ENCODE measurements around the gene SMARCC2. TPM values are rescaled to one million over a fixed set of nuclear protein-coding genes. Genes with fewer than 3 reads are reported as not detected.

SMARCC2 gene
- total RNA-seq, 8 experiments from 2014 or later: 18.1 to 110 (median 77.9) TPM

GRCh38 chr12:56134897-56135296 lies 54.4 kb downstream of the SMARCC2 start:
- H3K27ac ChIP-seq: no peak overlapping the region
- 80 to 100% (median 100%) methylated on average over 1 to 4 of the region's 6 CpGs; no CpG with 5 or more reads in 3 of the 10 experiments for WGBS, 10 experiments
- no peak for ATAC-seq (replicated peaks in 6 of 8)
- no peak overlapping the region for H3K4me3 ChIP-seq
- H3K4me1 ChIP-seq (replicated peaks in 1 of 2): peaks cover 0 to 2% of the 10 kb centered on the region in 2 donors
- in situ Hi-C loops (cut with MboI; ENCODE audit: low pct_unique_long_range_greater_than_20kb in 2 of 9, low sequenced_read_pairs in 9 of 9, unreplicated experiment in 9 of 9): no loop called here

GRCh38 chr12:56130876-56131275 lies 58.4 kb downstream of the SMARCC2 start:
- in situ Hi-C loops (cut with MboI; ENCODE audit: low pct_unique_long_range_greater_than_20kb in 2 of 9, low sequenced_read_pairs in 9 of 9, unreplicated experiment in 9 of 9): no loop called here
- H3K4me3 ChIP-seq: no peak overlapping the region
- H3K27ac ChIP-seq: no peak overlapping the region
- WGBS, 10 experiments: 0 to 100% (median 80%) methylated on average over 1 to 2 of the region's 4 CpGs; no CpG with 5 or more reads in 3 of the 10 experiments
- no peak for ATAC-seq (replicated peaks in 6 of 8)
- peaks cover 9 to 22% of the 10 kb centered on the region in 2 donors for H3K4me1 ChIP-seq (replicated peaks in 1 of 2)

GRCh38 chr12:56129942-56130495 lies 59.3 kb downstream of the SMARCC2 start:
- WGBS, 10 experiments: 79 to 100% (median 86%) methylated on average over 1 to 8 of the region's 22 CpGs; no CpG with 5 or more reads in 2 of the 10 experiments
- Histone ChIP-seq H3K4me1 (replicated peaks in 1 of 2) (peaks cover 9 to 23% of the 10 kb centered on the region in 2 donors), H3K4me3 (peak overlapping the region in 3 of 5 donors; percentile 55 to 73 (median 62)), H3K27ac (no peak overlapping the region)
- in situ Hi-C loops (cut with MboI; ENCODE audit: low pct_unique_long_range_greater_than_20kb in 2 of 9, low sequenced_read_pairs in 9 of 9, unreplicated experiment in 9 of 9): loop anchor here in 1 of 9 experiments (10.0 kb wide), 1 partner anchor 335 kb away; the partner anchor contains the start of gene SPRYD4
- no peak for ATAC-seq (replicated peaks in 6 of 8)

- in situ Hi-C loops (cut with MboI; ENCODE audit: low pct_unique_long_range_greater_than_20kb in 2 of 9, low sequenced_read_pairs in 9 of 9, unreplicated experiment in 9 of 9): loop anchor here in 1 of 9 experiments (10.0 kb wide), 1 partner anchor 335 kb away; the partner anchor contains the start of gene SPRYD4
- H3K27ac ChIP-seq: no peak overlapping the region
Measured at GRCh38 chr12:56129206-56129941, 59.9 kb downstream of the SMARCC2 start.

GRCh38 chr12:56128670-56129205 lies 60.5 kb downstream of the SMARCC2 start:
- H3K27ac ChIP-seq: no peak overlapping the region
- in situ Hi-C loops (cut with MboI; ENCODE audit: low pct_unique_long_range_greater_than_20kb in 2 of 9, low sequenced_read_pairs in 9 of 9, unreplicated experiment in 9 of 9): loop anchor here in 1 of 9 experiments (10.0 kb wide), 1 partner anchor 336 kb away; the partner anchor contains the start of gene SPRYD4

More at GRCh38 chr12:56129206-56129941, 59.9 kb downstream of the SMARCC2 start:
- 5 to 67% (median 21%) methylated on average over 1 to 19 of the region's 29 CpGs; no CpG with 5 or more reads in 6 of the 10 experiments for WGBS, 10 experiments
- peak; percentile 11 to 35 (median 20) for ATAC-seq (replicated peaks in 6 of 8)
- peak overlapping the region; percentile 55 to 73 (median 61) for H3K4me3 ChIP-seq
- peaks cover 9 to 23% of the 10 kb centered on the region in 2 donors for H3K4me1 ChIP-seq (replicated peaks in 1 of 2)

GRCh38 chr12:56127888-56128669 lies 61.2 kb downstream of the SMARCC2 start, which contains the start of gene ESYT1:
TSS of gene ESYT1 (plus strand) at chr12:56128267. CDS start at chr12:56128320, 53 bp downstream.
- in situ Hi-C loops (cut with MboI; ENCODE audit: low pct_unique_long_range_greater_than_20kb in 2 of 9, low sequenced_read_pairs in 9 of 9, unreplicated experiment in 9 of 9): loop anchor here in 1 of 9 experiments (10.0 kb wide), 1 partner anchor 337 kb away; the partner anchor contains the start of gene SPRYD4
- 0 to 4% (median 0%) methylated on average over 1 to 15 of the region's 49 CpGs; no CpG with 5 or more reads in 1 of the 10 experiments for WGBS, 10 experiments
- ATAC-seq (replicated peaks in 6 of 8): peak; percentile 84 to 96 (median 93)
- H3K27ac ChIP-seq: peak within 1 kb of the TSS; percentile 50 to 55
- peaks cover 9 to 23% of the 10 kb centered on the region in 2 donors for H3K4me1 ChIP-seq (replicated peaks in 1 of 2)
- H3K4me3 ChIP-seq: peak within 1 kb of the TSS; percentile 55 to 73 (median 61)

More at GRCh38 chr12:56128670-56129205, 60.5 kb downstream of the SMARCC2 start:
- Histone ChIP-seq H3K4me1 (replicated peaks in 1 of 2) (peaks cover 9 to 23% of the 10 kb centered on the region in 2 donors), H3K4me3 (peak overlapping the region; percentile 55 to 73 (median 61))
- WGBS, 10 experiments: 0 to 6% (median 0%) methylated on average over 3 to 6 of the region's 20 CpGs; no CpG with 5 or more reads in 4 of the 10 experiments
- ATAC-seq (replicated peaks in 6 of 8): peak in 4 of 8 experiments; percentile 1 to 4 (median 2)

GRCh38 chr12:56127485-56127887 lies 61.8 kb downstream of the SMARCC2 start:
- WGBS, 10 experiments: 0 to 20% (median 1%) methylated on average over 2 to 8 of the region's 8 CpGs
- H3K4me1 ChIP-seq (replicated peaks in 1 of 2): peaks cover 9 to 23% of the 10 kb centered on the region in 2 donors
- in situ Hi-C loops (cut with MboI; ENCODE audit: low pct_unique_long_range_greater_than_20kb in 2 of 9, low sequenced_read_pairs in 9 of 9, unreplicated experiment in 9 of 9): loop anchor here in 1 of 9 experiments (10.0 kb wide), 1 partner anchor 337 kb away; the partner anchor contains the start of gene SPRYD4
- no peak overlapping the region for H3K27ac ChIP-seq
- ATAC-seq (replicated peaks in 6 of 8): no peak
- peak overlapping the region; percentile 55 to 73 (median 61) for H3K4me3 ChIP-seq

GRCh38 chr12:56126732-56127239 lies 62.5 kb downstream of the SMARCC2 start:
- in situ Hi-C loops (cut with MboI; ENCODE audit: low pct_unique_long_range_greater_than_20kb in 2 of 9, low sequenced_read_pairs in 9 of 9, unreplicated experiment in 9 of 9): loop anchor here in 1 of 9 experiments (10.0 kb wide), 1 partner anchor 338 kb away; the partner anchor contains the start of gene SPRYD4
- no peak overlapping the region for H3K4me3 ChIP-seq
- peaks cover 9 to 23% of the 10 kb centered on the region in 2 donors for H3K4me1 ChIP-seq (replicated peaks in 1 of 2)

GRCh38 chr12:56124133-56124532 lies 65.2 kb downstream of the SMARCC2 start:
- ATAC-seq (replicated peaks in 6 of 8): no peak
- peaks cover 11 to 21% of the 10 kb centered on the region in 2 donors for H3K4me1 ChIP-seq (replicated peaks in 1 of 2)
- no peak overlapping the region for H3K4me3 ChIP-seq
- 67 to 100% (median 94%) methylated on average over 1 to 4 of the region's 4 CpGs for WGBS, 10 experiments
- H3K27ac ChIP-seq: no peak overlapping the region
- in situ Hi-C loops (cut with MboI; ENCODE audit: low pct_unique_long_range_greater_than_20kb in 2 of 9, low sequenced_read_pairs in 9 of 9, unreplicated experiment in 9 of 9): loop anchor here in 1 of 9 experiments (10.0 kb wide), 1 partner anchor 341 kb away; the partner anchor contains the start of gene SPRYD4

More at GRCh38 chr12:56126732-56127239, 62.5 kb downstream of the SMARCC2 start:
- H3K27ac ChIP-seq: no peak overlapping the region
- WGBS, 10 experiments: 14 to 100% (median 91%) methylated on average over 2 to 3 of the region's 3 CpGs; no CpG with 5 or more reads in 2 of the 10 experiments
- ATAC-seq (replicated peaks in 6 of 8): no peak

GRCh38 chr12:56122637-56123036 lies 66.6 kb downstream of the SMARCC2 start:
- Histone ChIP-seq H3K27ac (no peak overlapping the region), H3K4me3 (no peak overlapping the region), H3K4me1 (replicated peaks in 1 of 2) (peaks cover 14 to 24% of the 10 kb centered on the region in 2 donors)
- 60 to 100% (median 100%) methylated on average over 1 to 2 of the region's 2 CpGs; no CpG with 5 or more reads in 4 of the 10 experiments for WGBS, 10 experiments
- no peak for ATAC-seq (replicated peaks in 6 of 8)
- in situ Hi-C loops (cut with MboI; ENCODE audit: low pct_unique_long_range_greater_than_20kb in 2 of 9, low sequenced_read_pairs in 9 of 9, unreplicated experiment in 9 of 9): loop anchor here in 1 of 9 experiments (10.0 kb wide), 1 partner anchor 342 kb away; the partner anchor contains the start of gene SPRYD4

- Histone ChIP-seq H3K27ac (no peak overlapping the region), H3K4me3 (no peak overlapping the region), H3K4me1 (replicated peaks in 1 of 2) (peaks cover 12 to 13% of the 10 kb centered on the region in 2 donors)
- WGBS, 10 experiments: 82 to 100% (median 99%) methylated on average over 1 to 3 of the region's 11 CpGs; no CpG with 5 or more reads in 4 of the 10 experiments
- in situ Hi-C loops (cut with MboI; ENCODE audit: low pct_unique_long_range_greater_than_20kb in 2 of 9, low sequenced_read_pairs in 9 of 9, unreplicated experiment in 9 of 9): loop anchor here in 1 of 9 experiments (10.0 kb wide), 1 partner anchor 343 kb away; the partner anchor contains the start of gene SPRYD4
- no peak for ATAC-seq (replicated peaks in 6 of 8)
Measured at GRCh38 chr12:56121204-56121870, 67.9 kb downstream of the SMARCC2 start.
